Lung (tissue), 12 donors: ENCODE results near the gene ACMSD. TPM values are rescaled to one million over a fixed set of nuclear protein-coding genes. Genes with fewer than 3 reads are reported as not detected.

ENCODE experiments used
- ATAC-seq: fragments of 200-7000 bp; cut with Tn5 transposase; one replicate; pipeline ENCODE4 v1.9.1; 2020; ENCODE audit warnings: moderate number of reproducible peaks; ENCODE audit not compliant: insufficient read depth, low FRiP score
- DNase-seq, 3 donors: peaks; one replicate each; pipeline ENCODE4 v3.0.0-alpha.2; 2013 to 2017
- H3K27ac ChIP-seq, 2 donors: one replicate each; pipeline ENCODE4 v1.5.1; 2013; ENCODE audit warnings: mild to moderate bottlenecking in 2 of 2, moderate library complexity in 2 of 2, control low read depth in 1 of 2, inconsistent platforms in 1 of 2, low read depth in 1 of 2, low read length in 1 of 2
- H3K27me3 ChIP-seq, 3 donors: one replicate each; pipeline ENCODE4 v1.5.1; 2013; ENCODE audit warnings: low read length in 2 of 3; ENCODE audit not compliant: control insufficient read depth in 3 of 3, insufficient read depth in 3 of 3
- H3K36me3 ChIP-seq, 4 donors: one replicate each; pipeline ENCODE4 v1.5.1; 2013; ENCODE audit warnings: low read length in 4 of 4, mild to moderate bottlenecking in 1 of 4, moderate library complexity in 1 of 4; ENCODE audit not compliant: control insufficient read depth in 4 of 4, insufficient read depth in 4 of 4
- H3K4me1 ChIP-seq, 5 donors: one replicate each; pipeline ENCODE4 v1.5.1; 2013; ENCODE audit warnings: low read length in 5 of 5, mild to moderate bottlenecking in 2 of 5, moderate library complexity in 1 of 5; ENCODE audit not compliant: control insufficient read depth in 5 of 5, insufficient read depth in 5 of 5
- H3K4me3 ChIP-seq: one replicate; pipeline ENCODE4 v1.5.1; 2013; ENCODE audit warnings: mild to moderate bottlenecking, control low read depth, moderate library complexity
- H3K9ac ChIP-seq, 2 donors: one replicate each; pipeline ENCODE4 v1.5.1; 2013; ENCODE audit warnings: low read length in 2 of 2, control low read depth in 1 of 2; ENCODE audit not compliant: insufficient read depth in 1 of 2
- H3K9me3 ChIP-seq, 4 donors: one replicate each; pipeline ENCODE4 v1.5.1; 2013; ENCODE audit warnings: low read length in 3 of 4, mild to moderate bottlenecking in 1 of 4, moderate library complexity in 1 of 4; ENCODE audit not compliant: control insufficient read depth in 4 of 4, insufficient read depth in 3 of 4
- WGBS, 2 donors: extraction: QIAGEN DNeasy Blood & Tissue Kit; methylation state at CpG; one replicate each; pipeline ENCODE4 v1.1.7; 2013; 5-methylcytosine and 5-hydroxymethylcytosine counted together
- polyA plus RNA-seq, 2 donors: library from polyadenylated mRNA; stranded (reverse); fragments of 200-250 nt; gene quantifications; one replicate each; pipeline ENCODE4 v1.2.1, GENCODE V29; 2013
- total RNA-seq, 2 donors: library from RNA; depleted of rRNA in 1 of 2; stranded (reverse); fragments of >200 nt in 1 of 2; gene quantifications; one replicate each; pipeline ENCODE4 v1.2.1, GENCODE V29; 2014 to 2021
- TF ChIP-seq, protein P1 (sequence below): IDR thresholded peaks from 2 replicates; pipeline ENCODE4 v1.5.1; 2012; ENCODE audit warnings: mild to moderate bottlenecking; ENCODE audit errors: control extremely low read depth, extremely low read depth
- donor health status: control.
- donor health status: control.
- donor health status: Bipolar disorder and iron deficiency.
- donor health status: healthy.
- donor health status: DM: yes; HTN: yes; CAD: no.

ACMSD gene
- total and polyA plus RNA-seq, 4 donors = 0.08 to 0.14 (median 0.12) TPM; not detected in 1

DNA sequence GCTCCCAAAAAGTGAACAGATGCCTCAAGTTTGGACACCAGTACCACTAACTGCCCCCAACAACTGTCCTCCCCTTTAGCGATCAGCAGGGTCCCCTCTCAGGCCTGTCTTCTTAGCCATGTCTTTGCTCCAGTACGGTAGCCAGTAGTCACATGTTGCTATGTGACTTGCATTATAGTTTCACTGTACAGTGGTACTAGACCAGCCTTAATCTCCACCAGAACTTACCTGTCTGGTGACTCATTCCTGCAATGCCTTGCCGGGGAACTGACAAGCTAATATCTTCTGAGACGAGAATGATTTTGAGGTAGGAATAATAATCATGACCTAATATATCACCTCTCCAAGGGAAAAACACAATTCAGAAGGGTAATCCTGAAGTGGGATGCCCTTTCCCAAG, 23.7 kb downstream of the ACMSD start:
- Histone ChIP-seq H3K27ac (no peak overlapping the region), H3K9ac (no peak overlapping the region), H3K27me3 (no peaks in the 10 kb centered on the region), H3K4me1 (no peaks in the 10 kb centered on the region), H3K36me3 (no peaks in the 10 kb centered on the region), H3K9me3 (peaks cover 0 to 6% (median 0%) of the 10 kb centered on the region in 4 donors), H3K4me3 (no peak overlapping the region)
- WGBS, 2 donors = 94 to 97% methylated on average over 4 of the region's 4 CpGs
- TF ChIP-seq, protein P1, sequence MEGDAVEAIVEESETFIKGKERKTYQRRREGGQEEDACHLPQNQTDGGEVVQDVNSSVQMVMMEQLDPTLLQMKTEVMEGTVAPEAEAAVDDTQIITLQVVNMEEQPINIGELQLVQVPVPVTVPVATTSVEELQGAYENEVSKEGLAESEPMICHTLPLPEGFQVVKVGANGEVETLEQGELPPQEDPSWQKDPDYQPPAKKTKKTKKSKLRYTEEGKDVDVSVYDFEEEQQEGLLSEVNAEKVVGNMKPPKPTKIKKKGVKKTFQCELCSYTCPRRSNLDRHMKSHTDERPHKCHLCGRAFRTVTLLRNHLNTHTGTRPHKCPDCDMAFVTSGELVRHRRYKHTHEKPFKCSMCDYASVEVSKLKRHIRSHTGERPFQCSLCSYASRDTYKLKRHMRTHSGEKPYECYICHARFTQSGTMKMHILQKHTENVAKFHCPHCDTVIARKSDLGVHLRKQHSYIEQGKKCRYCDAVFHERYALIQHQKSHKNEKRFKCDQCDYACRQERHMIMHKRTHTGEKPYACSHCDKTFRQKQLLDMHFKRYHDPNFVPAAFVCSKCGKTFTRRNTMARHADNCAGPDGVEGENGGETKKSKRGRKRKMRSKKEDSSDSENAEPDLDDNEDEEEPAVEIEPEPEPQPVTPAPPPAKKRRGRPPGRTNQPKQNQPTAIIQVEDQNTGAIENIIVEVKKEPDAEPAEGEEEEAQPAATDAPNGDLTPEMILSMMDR = no peak
- DNase-seq (no peak), ATAC-seq (no peak)

DNA sequence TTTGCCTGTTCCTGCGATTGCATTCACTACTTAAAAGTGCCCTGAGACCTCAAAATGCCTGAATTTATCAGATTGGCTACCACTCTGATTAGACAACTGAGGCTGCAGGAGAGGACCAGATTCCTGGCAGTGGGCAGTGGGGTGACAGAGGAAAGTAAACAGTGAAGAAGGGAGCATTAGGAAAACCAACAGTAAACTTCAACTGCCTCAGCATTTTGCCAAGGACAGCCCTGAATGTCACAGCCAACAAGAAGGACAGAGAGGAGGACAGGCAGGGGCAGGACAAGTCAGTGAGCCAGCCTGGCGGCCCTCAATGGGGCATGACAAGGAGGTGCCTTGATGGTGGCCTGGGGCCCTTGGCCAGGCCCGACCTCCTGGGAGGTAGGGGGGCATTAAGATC, 24.3 kb downstream of the ACMSD start:
- 93 to 94% methylated on average over 3 of the region's 3 CpGs for WGBS, 2 donors
- H3K4me1 ChIP-seq = no peaks in the 10 kb centered on the region
- H3K27me3 ChIP-seq = no peaks in the 10 kb centered on the region
- H3K36me3 ChIP-seq = no peaks in the 10 kb centered on the region
- H3K9me3 ChIP-seq = peaks cover 0 to 6% (median 0%) of the 10 kb centered on the region in 4 donors
- no peak overlapping the region for H3K4me3 ChIP-seq
- H3K9ac ChIP-seq = no peak overlapping the region
- ATAC-seq (no peak), DNase-seq (no peak)
- TF ChIP-seq, protein P1 = no peak
- H3K27ac ChIP-seq = no peak overlapping the region

DNA sequence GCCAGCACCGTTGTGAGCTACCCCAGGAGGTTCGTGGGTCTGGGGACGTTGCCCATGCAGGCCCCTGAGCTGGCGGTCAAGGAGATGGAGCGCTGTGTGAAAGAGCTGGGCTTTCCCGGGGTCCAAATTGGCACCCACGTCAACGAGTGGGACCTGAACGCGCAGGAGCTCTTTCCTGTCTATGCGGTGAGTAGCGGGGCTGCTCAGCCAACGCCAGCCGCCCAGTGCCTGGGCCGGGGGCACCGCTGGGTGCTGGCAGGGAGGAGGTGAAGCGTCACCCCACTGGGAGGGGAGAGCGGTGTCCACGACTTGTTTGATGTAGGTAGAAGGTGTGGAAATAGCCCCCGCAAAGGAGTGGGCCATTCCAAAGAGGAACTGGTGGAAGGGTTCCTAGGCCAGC, 25.0 kb downstream of the ACMSD start:
- H3K4me1 ChIP-seq = no peaks in the 10 kb centered on the region
- ATAC-seq (no peak), DNase-seq (no peak)
- WGBS, 2 donors = 86 to 88% methylated on average over 20 of the region's 20 CpGs
- no peaks in the 10 kb centered on the region for H3K36me3 ChIP-seq
- H3K9ac ChIP-seq = no peak overlapping the region
- no peak overlapping the region for H3K4me3 ChIP-seq
- peaks cover 0 to 6% (median 0%) of the 10 kb centered on the region in 4 donors for H3K9me3 ChIP-seq
- H3K27ac ChIP-seq = no peak overlapping the region
- no peaks in the 10 kb centered on the region for H3K27me3 ChIP-seq
- TF ChIP-seq, protein P1 = no peak
